ENCODE measurements around the gene SOWAHA.
A peak's percentile ranks its signal among the peaks of the same experiment; 100 is the strongest.

The SOWAHA gene

DNA sequence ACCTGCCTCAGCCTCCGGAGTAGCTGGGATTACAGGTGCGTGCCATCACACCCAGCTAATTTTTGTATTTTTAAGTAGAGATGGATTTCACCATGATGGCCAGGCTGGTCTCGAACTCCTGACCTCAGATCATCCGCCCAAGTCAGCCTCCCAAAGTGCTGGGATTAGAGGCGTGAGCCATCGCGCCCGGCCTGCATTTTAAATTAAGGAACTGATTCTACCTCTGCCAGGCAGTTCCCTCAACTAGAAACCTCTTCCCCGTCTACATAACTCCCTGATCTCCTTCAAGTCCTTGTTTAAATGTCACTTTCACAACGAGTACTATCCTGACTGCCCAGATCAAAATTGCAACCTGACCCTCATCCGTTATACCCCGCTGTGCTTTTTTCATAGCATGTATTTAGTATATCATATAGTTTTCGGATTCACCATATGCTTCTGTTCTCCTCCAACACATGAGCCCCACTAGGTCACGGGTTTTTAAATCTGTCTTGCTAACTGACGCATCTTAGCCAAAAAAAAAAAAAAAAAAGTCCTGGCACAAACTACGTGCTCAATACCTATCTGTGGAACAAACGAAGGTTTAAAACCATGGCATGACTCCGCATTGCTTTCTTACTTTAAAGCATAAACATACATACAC, 858 bp upstream of the SOWAHA start:
- Histone ChIP-seq H3K27me3 (ENCODE audit: insufficient read depth, low read length) (no peaks in the 10 kb centered on the region), H2AFZ (ENCODE audit: insufficient read depth, low read length, poor library complexity) (no peak overlapping the region), H3K18ac (ENCODE audit: low read length) (no peak overlapping the region), H3K4me2 (ENCODE audit: low read length) (no peak overlapping the region), H3K36me3 (ENCODE audit: control insufficient read depth in 1 of 2, insufficient read depth in 2 of 2, low read length in 2 of 2) (peaks cover 4% of the 10 kb centered on the region in 2 experiments), H3K27ac (ENCODE audit: low read depth, low read length) (no peak overlapping the region), H3K14ac (ENCODE audit: low read length) (no peak overlapping the region), H3K79me2 (ENCODE audit: control insufficient read depth, insufficient read depth, low read length, poor library complexity) (peaks cover 12% of the 10 kb centered on the region), H2BK12ac (ENCODE audit: low read length) (no peak overlapping the region), H3K9ac (ENCODE audit: low read length) (no peak overlapping the region), H4K91ac (ENCODE audit: low read depth, low read length) (no peak overlapping the region), H3K4me3 (ENCODE audit: low read depth, low read length) (no peak overlapping the region), H4K8ac (ENCODE audit: low read depth, low read length) (no peak overlapping the region), H3K79me1 (ENCODE audit: low read length) (peaks cover 21% of the 10 kb centered on the region), H2BK5ac (ENCODE audit: low read depth, low read length, poor library complexity) (no peak overlapping the region), H3K4me1 (ENCODE audit: control insufficient read depth in 1 of 2, insufficient read depth in 2 of 2, low read length in 2 of 2) (peaks cover 15 to 20% of the 10 kb centered on the region in 2 experiments), H3K4ac (ENCODE audit: low read depth, low read length) (no peak overlapping the region), H2AK5ac (ENCODE audit: low read length) (no peak overlapping the region), H4K12ac (ENCODE audit: low read depth, low read length) (no peak overlapping the region), H2BK120ac (ENCODE audit: insufficient read depth, low read length, poor library complexity) (peak overlapping the region; percentile 20), H3K23ac (ENCODE audit: low read length) (no peak overlapping the region), H3K9me3 (ENCODE audit: insufficient read depth, low read depth, low read length) (peaks cover 6% of the 10 kb centered on the region)
- WGBS (ENCODE audit: extremely low coverage, insufficient coverage, insufficient read length): no CpG with 5 or more reads among the region's 18 CpGs
- DNase-seq: no peak

GRCh38 chr5:132813599-132814502, 749 bp downstream of the SOWAHA start:
- Histone ChIP-seq H2BK120ac (ENCODE audit: insufficient read depth, low read length, poor library complexity) (peak overlapping the region; percentile 82), H2AK5ac (ENCODE audit: low read length) (peak overlapping the region; percentile 76), H3K4ac (ENCODE audit: low read depth, low read length) (peak overlapping the region; percentile 77), H2BK12ac (ENCODE audit: low read length) (peak overlapping the region; percentile 14), H3K79me2 (ENCODE audit: control insufficient read depth, insufficient read depth, low read length, poor library complexity) (peaks cover 12% of the 10 kb centered on the region), H3K4me2 (ENCODE audit: low read length) (peak overlapping the region; percentile 96), H3K27me3 (ENCODE audit: insufficient read depth, low read length) (no peaks in the 10 kb centered on the region), H3K9ac (ENCODE audit: low read length) (peak overlapping the region; percentile 85), H4K12ac (ENCODE audit: low read depth, low read length) (peak overlapping the region; percentile 73), H3K14ac (ENCODE audit: low read length) (peak overlapping the region; percentile 73), H3K4me1 (ENCODE audit: control insufficient read depth in 1 of 2, insufficient read depth in 2 of 2, low read length in 2 of 2) (peaks cover 12 to 16% of the 10 kb centered on the region in 2 experiments), H2BK5ac (ENCODE audit: low read depth, low read length, poor library complexity) (peak overlapping the region; percentile 60), H2AFZ (ENCODE audit: insufficient read depth, low read length, poor library complexity) (peak overlapping the region; percentile 74), H3K27ac (ENCODE audit: low read depth, low read length) (peak overlapping the region; percentile 73), H3K36me3 (ENCODE audit: control insufficient read depth in 1 of 2, insufficient read depth in 2 of 2, low read length in 2 of 2) (peaks cover 4% of the 10 kb centered on the region in 2 experiments), H3K79me1 (ENCODE audit: low read length) (peaks cover 18% of the 10 kb centered on the region), H3K4me3 (ENCODE audit: low read depth, low read length) (peak overlapping the region; percentile 82), H4K91ac (ENCODE audit: low read depth, low read length) (peak overlapping the region; percentile 90), H3K9me3 (ENCODE audit: insufficient read depth, low read depth, low read length) (peaks cover 6% of the 10 kb centered on the region), H3K23ac (ENCODE audit: low read length) (no peak overlapping the region), H4K8ac (ENCODE audit: low read depth, low read length) (peak overlapping the region; percentile 95), H3K18ac (ENCODE audit: low read length) (peak overlapping the region; percentile 60)
- peak; percentile 26 to 60 for DNase-seq
- WGBS (ENCODE audit: extremely low coverage, insufficient coverage, insufficient read length): no CpG with 5 or more reads among the region's 110 CpGs

GRCh38 chr5:132814503-132815294, 1.6 kb downstream of the SOWAHA start:
- peak overlapping the region; percentile 27 for H2BK12ac ChIP-seq (ENCODE audit: low read length)
- H2BK5ac ChIP-seq (ENCODE audit: low read depth, low read length, poor library complexity): peak overlapping the region; percentile 20
- H3K4me3 ChIP-seq (ENCODE audit: low read depth, low read length): peak overlapping the region; percentile 82
- WGBS (ENCODE audit: extremely low coverage, insufficient coverage, insufficient read length): no CpG with 5 or more reads among the region's 81 CpGs
- H4K8ac ChIP-seq (ENCODE audit: low read depth, low read length): peak overlapping the region; percentile 95
- no peak overlapping the region for H3K23ac ChIP-seq (ENCODE audit: low read length)
- peak overlapping the region; percentile 60 for H3K18ac ChIP-seq (ENCODE audit: low read length)
- H3K4ac ChIP-seq (ENCODE audit: low read depth, low read length): peak overlapping the region; percentile 13
- H4K12ac ChIP-seq (ENCODE audit: low read depth, low read length): peak overlapping the region; percentile 73
- H3K9ac ChIP-seq (ENCODE audit: low read length): no peak overlapping the region
- H3K4me1 ChIP-seq (ENCODE audit: control insufficient read depth in 1 of 2, insufficient read depth in 2 of 2, low read length in 2 of 2): peaks cover 12 to 16% of the 10 kb centered on the region in 2 experiments
- DNase-seq: no peak
- peaks cover 6% of the 10 kb centered on the region for H3K9me3 ChIP-seq (ENCODE audit: insufficient read depth, low read depth, low read length)
- H3K79me1 ChIP-seq (ENCODE audit: low read length): peaks cover 16% of the 10 kb centered on the region
- peak overlapping the region; percentile 73 for H3K14ac ChIP-seq (ENCODE audit: low read length)
- H3K27me3 ChIP-seq (ENCODE audit: insufficient read depth, low read length): no peaks in the 10 kb centered on the region
- H4K91ac ChIP-seq (ENCODE audit: low read depth, low read length): peak overlapping the region; percentile 90
- H2BK120ac ChIP-seq (ENCODE audit: insufficient read depth, low read length, poor library complexity): peak overlapping the region; percentile 82
- peaks cover 4% of the 10 kb centered on the region in 2 experiments for H3K36me3 ChIP-seq (ENCODE audit: control insufficient read depth in 1 of 2, insufficient read depth in 2 of 2, low read length in 2 of 2)
- peak overlapping the region; percentile 26 for H3K27ac ChIP-seq (ENCODE audit: low read depth, low read length)
- H2AK5ac ChIP-seq (ENCODE audit: low read length): peak overlapping the region; percentile 44
- H3K4me2 ChIP-seq (ENCODE audit: low read length): peak overlapping the region; percentile 96
- H3K79me2 ChIP-seq (ENCODE audit: control insufficient read depth, insufficient read depth, low read length, poor library complexity): peaks cover 12% of the 10 kb centered on the region
- peak overlapping the region; percentile 74 for H2AFZ ChIP-seq (ENCODE audit: insufficient read depth, low read length, poor library complexity)

GRCh38 chr5:132815454-132815853, 2.4 kb downstream of the SOWAHA start:
- no peak overlapping the region for H3K9ac ChIP-seq (ENCODE audit: low read length)
- peaks cover 4% of the 10 kb centered on the region in 2 experiments for H3K36me3 ChIP-seq (ENCODE audit: control insufficient read depth in 1 of 2, insufficient read depth in 2 of 2, low read length in 2 of 2)
- peak overlapping the region; percentile 22 for H3K4me2 ChIP-seq (ENCODE audit: low read length)
- peaks cover 6% of the 10 kb centered on the region for H3K9me3 ChIP-seq (ENCODE audit: insufficient read depth, low read depth, low read length)
- no peak overlapping the region for H3K4ac ChIP-seq (ENCODE audit: low read depth, low read length)
- H2BK120ac ChIP-seq (ENCODE audit: insufficient read depth, low read length, poor library complexity): no peak overlapping the region
- H2AFZ ChIP-seq (ENCODE audit: insufficient read depth, low read length, poor library complexity): no peak overlapping the region
- no peak overlapping the region for H4K91ac ChIP-seq (ENCODE audit: low read depth, low read length)
- H2BK12ac ChIP-seq (ENCODE audit: low read length): no peak overlapping the region
- WGBS (ENCODE audit: extremely low coverage, insufficient coverage, insufficient read length): no CpG with 5 or more reads among the region's 1 CpG
- H4K8ac ChIP-seq (ENCODE audit: low read depth, low read length): no peak overlapping the region
- peaks cover 12% of the 10 kb centered on the region for H3K79me2 ChIP-seq (ENCODE audit: control insufficient read depth, insufficient read depth, low read length, poor library complexity)
- DNase-seq: no peak
- H3K4me1 ChIP-seq (ENCODE audit: control insufficient read depth in 1 of 2, insufficient read depth in 2 of 2, low read length in 2 of 2): peaks cover 12 to 16% of the 10 kb centered on the region in 2 experiments
- no peak overlapping the region for H3K4me3 ChIP-seq (ENCODE audit: low read depth, low read length)
- H3K79me1 ChIP-seq (ENCODE audit: low read length): peaks cover 16% of the 10 kb centered on the region
- no peak overlapping the region for H3K27ac ChIP-seq (ENCODE audit: low read depth, low read length)
- H3K27me3 ChIP-seq (ENCODE audit: insufficient read depth, low read length): no peaks in the 10 kb centered on the region
- no peak overlapping the region for H2BK5ac ChIP-seq (ENCODE audit: low read depth, low read length, poor library complexity)
- no peak overlapping the region for H4K12ac ChIP-seq (ENCODE audit: low read depth, low read length)
- no peak overlapping the region for H3K14ac ChIP-seq (ENCODE audit: low read length)
- H3K23ac ChIP-seq (ENCODE audit: low read length): no peak overlapping the region
- H3K18ac ChIP-seq (ENCODE audit: low read length): no peak overlapping the region
- H2AK5ac ChIP-seq (ENCODE audit: low read length): no peak overlapping the region
